Measurements from ENCODE around the gene ZMIZ1.
A peak's percentile ranks its signal among the peaks of the same experiment; 100 is the strongest.

Gene ZMIZ1

DNA sequence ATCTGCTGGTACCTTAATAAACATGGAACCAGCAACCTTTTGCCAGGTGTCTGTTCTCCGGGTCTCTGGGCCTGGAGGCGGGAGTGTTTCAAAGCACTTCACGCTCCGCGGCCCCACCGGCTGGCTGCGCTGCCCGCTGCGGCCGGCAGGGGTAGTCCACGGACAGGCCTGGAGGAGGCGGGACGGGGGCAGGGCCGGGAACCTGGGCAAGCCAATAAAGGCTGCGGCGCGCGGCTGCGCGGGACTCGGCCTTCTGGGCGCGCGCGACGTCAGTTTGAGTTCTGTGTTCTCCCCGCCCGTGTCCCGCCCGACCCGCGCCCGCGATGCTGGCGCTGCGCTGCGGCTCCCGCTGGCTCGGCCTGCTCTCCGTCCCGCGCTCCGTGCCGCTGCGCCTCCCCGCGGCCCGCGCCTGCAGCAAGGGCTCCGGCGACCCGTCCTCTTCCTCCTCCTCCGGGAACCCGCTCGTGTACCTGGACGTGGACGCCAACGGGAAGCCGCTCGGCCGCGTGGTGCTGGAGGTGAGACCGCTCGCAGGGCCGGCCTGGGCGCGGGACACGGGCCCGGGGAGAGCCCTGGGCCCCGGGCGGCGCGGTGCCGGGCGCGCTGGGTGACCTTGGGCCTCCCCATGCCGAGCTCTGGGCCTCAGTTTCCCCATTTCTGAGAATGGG lies 278.6 kb downstream of the ZMIZ1 start, which contains the start of gene PPIF:
PPIF (plus strand) TSS at position 244 of the 668 bp plus-strand sequence; CDS start at position 324, 80 bp downstream.
- H3K4me3 ChIP-seq (ENCODE audit: low read depth, low read length): peak within 1 kb of the TSS; percentile 53

DNA sequence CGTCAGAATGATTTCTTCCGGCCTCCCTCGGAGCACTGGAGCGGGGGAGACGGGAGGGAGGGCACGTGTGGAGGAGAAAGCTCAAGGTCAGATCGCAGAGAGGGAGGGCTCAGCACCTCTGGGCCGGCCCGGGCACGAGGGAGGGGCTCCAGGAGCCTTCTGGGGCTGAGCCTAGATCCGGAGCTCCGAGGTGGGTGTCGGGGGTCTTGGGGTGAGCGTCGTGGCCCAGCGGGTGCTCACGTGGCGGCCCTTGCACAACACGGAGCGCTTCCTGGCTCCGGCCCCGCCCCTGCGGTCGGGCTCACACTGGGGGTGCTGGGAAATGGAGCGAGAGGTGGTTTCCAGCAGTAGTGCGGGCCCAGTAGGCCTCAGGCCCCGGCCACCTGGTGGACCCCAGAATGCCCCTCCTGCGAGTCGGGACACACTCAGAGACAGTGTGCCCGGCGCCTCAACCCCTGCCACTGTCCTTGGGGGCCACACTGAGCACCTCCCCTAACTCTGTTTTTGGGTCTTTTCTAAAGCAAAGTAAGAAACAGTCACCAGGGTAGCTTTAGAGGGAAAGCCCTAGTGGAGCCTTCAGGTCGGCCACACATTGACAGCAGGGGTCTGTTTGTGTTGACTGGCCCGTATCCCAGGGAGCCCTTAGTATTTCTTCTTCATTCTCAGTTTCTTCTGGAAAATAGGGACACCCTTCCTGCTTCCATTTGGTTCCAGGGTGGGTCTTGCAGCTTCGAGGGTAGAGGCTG lies 279.3 kb downstream of the ZMIZ1 start:
- H3K4me3 ChIP-seq (ENCODE audit: low read depth, low read length): peak overlapping the region; percentile 53

DNA sequence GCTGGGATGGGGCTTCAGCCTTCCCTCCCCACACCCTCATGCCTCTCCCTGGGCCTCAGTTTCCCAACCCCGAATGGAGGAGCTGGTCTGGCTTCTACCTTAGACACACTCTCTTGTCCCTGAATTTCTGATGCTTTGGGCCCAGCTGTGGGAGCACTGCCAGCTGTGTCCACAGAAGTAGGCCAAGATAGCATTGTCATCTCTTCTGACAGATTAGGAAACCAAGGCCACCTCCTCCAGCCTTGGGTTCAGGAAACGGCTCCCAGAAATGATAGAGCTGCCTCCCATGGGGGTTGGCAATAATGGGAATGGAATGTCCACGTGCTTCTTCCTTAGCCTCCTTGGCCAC lies 279.8 kb downstream of the ZMIZ1 start:
- peak overlapping the region; percentile 53 for H3K4me3 ChIP-seq (ENCODE audit: low read depth, low read length)

DNA sequence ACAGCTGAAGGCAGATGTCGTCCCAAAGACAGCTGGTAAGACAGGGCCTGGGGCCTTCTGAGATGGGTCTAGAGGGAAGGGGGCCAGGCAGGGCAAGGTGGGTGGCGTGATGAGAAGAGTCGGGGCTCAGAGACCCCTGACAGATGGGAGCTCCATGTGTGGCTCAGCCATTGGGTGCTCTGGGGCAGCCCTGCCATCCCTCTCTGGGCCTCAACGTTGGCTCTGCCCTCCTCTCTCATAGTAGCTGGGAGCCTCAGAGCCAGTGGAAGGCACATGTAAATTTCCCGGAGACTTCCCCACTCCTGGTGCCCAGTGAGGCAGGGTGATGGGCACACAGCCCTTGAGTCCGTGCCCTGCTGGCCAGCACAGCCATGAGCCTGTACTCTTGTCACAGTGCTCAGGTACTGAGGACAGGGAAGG lies 280.3 kb downstream of the ZMIZ1 start:
- H3K4me3 ChIP-seq (ENCODE audit: low read depth, low read length): no peak overlapping the region

DNA sequence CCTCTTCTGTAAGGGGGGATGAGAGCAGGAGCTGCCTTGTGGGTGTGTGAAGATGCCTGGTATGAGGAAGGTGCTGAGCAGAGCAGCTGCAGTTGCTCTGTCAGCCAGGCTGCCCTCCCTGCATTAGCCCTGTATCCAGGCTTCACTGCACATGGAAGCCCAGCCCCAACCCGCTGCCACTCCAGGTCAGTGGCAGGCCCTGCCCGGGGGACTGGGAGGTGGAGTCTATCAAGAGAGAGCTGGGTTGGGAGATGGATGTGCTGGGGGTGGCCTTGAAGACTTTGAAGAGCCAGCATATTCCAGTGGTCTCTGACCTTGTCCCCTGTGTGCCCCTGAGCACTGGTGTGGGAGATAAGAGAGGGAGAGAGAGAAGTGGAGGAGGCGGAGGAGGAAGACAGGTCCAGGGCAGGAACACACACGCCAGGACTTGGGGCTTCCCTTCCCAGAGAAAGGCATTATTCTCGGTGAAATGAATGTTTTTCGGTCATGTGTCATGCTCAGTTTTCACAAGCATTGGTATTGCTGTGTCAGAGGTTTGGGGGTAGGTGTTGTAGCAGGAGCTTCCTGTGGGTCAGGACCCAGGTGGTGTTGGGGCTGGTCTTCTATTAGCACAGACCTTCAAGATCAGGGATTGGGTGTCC lies 281.1 kb downstream of the ZMIZ1 start:
- no peak overlapping the region for H3K4me3 ChIP-seq (ENCODE audit: low read depth, low read length)

DNA sequence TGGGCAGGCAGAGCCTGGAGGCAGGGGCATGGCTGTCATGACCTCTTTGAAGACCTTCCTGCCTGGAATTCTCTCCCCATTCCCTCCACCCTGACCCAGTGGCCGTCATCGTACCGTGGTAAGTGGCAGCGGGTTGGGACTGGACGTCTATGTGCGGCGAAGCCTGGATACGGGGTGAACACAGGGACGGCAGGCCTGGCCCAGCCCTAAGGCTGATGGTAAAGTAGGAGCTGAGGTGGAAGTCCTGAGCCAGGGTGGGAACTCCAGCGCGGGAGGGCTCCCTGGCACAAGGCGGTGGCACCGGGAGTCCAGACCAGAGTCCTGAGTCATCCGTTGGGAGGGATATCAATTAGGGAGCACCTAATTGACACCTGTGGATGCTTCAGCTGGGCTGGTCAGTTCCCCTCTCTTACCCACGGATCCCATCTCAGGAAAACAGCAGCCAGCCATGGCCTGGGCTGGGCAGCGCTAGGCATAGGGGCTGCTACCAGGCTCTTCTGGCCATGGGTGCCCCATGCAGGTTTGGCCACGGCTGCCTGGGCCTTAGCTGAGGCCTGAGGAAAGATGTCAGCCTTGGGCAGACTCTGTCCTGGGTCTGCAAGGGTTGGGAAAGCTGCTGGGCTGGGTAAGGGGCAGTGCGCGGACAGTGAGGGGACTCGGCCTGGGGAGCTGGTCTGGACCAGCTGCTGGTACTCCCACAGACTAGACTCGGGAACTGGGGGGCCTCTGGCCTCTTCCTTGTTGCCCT lies 281.8 kb downstream of the ZMIZ1 start:
- no peak overlapping the region for H3K4me3 ChIP-seq (ENCODE audit: low read depth, low read length)

DNA sequence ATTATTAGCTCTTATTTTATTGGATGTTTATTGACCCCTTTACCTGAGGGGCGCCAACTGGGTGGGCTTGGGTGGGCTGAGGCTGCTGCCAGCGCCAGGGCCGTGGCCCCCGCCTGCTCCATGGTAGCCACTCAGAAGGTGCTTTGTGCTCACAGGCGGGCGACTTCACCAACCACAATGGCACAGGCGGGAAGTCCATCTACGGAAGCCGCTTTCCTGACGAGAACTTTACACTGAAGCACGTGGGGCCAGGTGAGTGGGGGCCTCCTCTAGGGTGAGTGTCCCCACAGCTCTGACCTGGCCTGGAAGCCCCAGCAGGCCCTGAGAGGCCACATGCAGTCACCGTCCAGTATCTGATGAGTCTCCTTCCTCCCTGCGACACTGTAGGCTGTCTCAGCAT lies 282.6 kb downstream of the ZMIZ1 start:
- no peak overlapping the region for H3K4me3 ChIP-seq (ENCODE audit: low read depth, low read length)

DNA sequence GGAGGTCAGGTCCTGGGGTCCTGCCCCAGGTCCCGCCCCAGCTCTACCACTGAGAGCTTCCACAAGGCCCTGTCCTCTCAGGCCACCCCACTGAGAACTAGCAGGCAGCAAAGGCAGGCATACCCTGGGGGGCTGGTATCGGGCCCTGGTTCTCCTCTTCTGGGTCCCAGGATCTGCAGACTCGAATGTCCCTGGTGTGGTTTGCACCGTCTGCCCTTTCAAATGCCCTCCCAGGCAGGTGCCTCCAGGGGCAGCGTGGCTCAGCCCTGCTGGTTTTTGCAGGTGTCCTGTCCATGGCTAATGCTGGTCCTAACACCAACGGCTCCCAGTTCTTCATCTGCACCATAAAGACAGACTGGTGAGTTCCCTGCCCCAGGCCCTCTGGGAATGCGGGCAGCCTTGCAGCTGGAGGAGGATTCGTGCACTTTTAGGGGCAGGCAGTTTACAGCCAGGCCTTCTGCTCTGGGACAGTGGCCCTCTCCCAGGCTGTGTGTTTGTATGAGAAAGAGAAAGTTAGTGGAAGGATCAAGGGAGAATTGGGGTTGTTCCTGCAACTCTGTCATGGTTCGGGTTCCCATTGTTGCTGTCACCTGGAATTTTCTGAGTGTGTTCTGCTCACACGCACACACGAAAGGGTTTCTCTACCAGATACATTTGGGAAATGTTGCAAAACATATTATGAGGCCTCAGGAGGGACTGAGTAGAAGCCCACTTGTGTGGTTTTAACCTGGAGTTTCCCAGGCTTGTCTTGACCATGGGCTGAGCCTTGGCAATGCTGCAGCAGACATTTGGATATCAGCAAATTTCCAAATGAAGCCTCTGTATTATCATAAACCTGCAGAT lies 283.5 kb downstream of the ZMIZ1 start:
- H3K4me3 ChIP-seq (ENCODE audit: low read depth, low read length): no peak overlapping the region

DNA sequence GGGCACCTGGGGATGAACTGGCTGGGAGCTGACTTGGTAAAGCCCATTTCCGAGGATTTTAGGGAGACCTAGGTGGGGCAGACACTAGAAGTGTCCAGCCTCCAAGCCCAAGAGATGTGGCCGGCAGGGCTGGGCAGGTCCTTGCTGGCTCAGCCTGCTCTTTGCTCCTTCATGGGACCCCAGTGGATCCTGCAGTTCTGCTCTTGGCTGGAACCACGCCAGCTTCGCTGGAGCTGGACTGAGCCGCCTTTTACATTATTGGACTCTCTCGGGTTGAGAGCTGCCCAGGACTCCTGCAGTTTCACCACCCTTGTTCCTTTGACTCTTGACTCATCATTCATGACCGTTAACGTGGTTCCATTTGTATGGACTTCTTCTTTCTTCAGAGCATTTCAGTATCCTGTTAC lies 284.2 kb downstream of the ZMIZ1 start:
- H3K4me3 ChIP-seq (ENCODE audit: low read depth, low read length): no peak overlapping the region

DNA sequence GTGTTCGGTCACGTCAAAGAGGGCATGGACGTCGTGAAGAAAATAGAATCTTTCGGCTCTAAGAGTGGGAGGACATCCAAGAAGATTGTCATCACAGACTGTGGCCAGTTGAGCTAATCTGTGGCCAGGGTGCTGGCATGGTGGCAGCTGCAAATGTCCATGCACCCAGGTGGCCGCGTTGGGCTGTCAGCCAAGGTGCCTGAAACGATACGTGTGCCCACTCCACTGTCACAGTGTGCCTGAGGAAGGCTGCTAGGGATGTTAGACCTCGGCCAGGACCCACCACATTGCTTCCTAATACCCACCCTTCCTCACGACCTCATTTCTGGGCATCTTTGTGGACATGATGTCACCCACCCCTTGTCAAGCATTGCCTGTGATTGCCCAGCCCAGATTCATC lies 285.0 kb downstream of the ZMIZ1 start:
- H3K4me3 ChIP-seq (ENCODE audit: low read depth, low read length): no peak overlapping the region

DNA sequence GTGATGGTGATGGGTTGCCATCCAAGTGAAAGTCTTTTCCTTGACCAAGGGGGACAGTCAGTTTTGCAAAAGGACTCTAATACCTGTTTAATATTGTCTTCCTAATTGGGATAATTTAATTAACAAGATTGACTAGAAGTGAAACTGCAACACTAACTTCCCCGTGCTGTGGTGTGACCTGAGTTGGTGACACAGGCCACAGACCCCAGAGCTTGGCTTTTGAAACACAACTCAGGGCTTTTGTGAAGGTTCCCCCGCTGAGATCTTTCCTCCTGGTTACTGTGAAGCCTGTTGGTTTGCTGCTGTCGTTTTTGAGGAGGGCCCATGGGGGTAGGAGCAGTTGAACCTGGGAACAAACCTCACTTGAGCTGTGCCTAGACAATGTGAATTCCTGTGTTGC lies 285.4 kb downstream of the ZMIZ1 start:
- no peak overlapping the region for H3K4me3 ChIP-seq (ENCODE audit: low read depth, low read length)

DNA sequence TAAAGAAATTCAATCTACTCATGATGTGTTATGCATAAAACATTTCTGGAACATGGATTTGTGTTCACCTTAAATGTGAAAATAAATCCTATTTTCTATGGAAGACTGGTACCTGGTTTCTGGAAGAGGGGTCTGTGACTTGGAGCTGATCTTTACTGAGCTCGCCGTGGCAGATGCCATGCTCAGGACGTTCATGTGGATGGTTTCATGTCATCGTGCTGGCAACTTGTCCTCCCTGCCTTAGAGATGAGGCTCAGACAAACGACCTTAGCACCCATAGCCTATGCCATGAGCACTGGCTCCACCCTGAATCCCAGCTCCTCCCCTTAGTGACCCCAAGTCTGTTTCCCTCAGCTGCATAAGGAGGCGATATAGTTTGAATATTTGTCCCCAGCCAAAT lies 285.8 kb downstream of the ZMIZ1 start:
- no peak overlapping the region for H3K4me3 ChIP-seq (ENCODE audit: low read depth, low read length)

DNA sequence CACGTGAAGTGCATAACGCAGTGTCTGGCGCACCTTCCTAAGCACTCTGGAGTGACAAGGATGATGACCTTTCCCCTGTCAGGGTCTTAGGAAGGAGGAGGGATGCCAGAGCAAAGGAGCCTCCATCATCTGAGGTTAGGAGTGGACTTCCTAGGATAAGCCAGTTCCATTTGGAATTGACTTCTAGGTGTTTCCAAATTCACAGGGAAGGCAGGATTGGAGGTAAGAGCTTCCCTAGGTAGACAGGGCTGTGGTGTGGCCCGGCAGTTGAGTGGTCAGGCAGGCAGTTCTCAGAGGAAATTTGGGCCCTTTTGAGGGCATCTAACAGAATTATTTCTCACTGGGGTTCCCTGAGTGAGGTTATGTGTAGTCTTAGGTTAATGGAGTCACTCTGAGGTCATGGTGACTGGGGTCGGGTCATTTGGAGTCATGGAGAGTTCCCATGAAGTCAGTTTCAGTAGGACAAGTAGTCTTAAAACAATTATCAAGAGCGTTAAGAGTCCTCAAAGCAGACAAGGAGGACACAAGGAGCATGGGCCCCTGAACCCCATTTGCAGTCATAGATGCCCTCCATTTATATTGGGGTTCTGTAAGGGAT lies 286.8 kb downstream of the ZMIZ1 start:
- H3K4me3 ChIP-seq (ENCODE audit: low read depth, low read length): no peak overlapping the region

DNA sequence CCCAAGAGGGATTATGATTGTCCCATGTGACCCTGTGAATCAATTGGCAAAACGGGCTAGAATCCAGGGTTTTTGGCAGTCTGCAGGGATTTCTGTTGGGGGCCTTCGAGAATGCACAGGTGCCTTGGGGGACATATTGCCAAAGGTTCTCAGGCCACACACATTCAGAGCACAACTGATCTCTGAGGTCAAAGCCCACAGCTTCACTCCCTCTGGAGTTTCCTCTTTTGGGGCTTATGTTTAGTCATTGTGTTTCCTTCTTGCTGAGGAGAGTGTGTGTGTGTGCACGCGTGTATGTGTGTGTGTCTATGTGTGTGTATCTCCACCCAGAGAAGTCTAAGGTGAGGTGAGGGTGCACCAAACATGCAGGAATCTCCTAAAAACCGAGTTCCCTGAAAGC lies 287.3 kb downstream of the ZMIZ1 start:
- H3K4me3 ChIP-seq (ENCODE audit: low read depth, low read length): no peak overlapping the region

DNA sequence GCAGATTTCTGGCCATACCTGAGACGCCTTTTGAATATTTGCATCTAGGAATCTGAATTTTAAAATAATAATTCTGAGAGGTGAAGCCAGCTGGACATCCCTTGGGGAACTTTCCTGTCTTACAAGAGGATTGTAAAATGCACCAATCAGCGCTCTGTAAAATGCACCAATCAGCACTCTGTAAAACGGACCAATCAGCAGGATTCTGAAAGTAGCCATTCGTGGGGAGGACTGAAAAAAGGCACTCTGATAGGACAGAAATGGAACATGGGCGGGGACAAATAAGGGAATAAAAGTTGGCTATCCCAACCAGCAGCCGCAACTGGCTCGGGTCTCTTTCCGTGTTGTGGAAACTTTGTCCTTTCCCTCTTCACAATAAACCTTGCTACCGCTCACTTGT lies 288.4 kb downstream of the ZMIZ1 start:
- no peak overlapping the region for H3K4me3 ChIP-seq (ENCODE audit: low read depth, low read length)

DNA sequence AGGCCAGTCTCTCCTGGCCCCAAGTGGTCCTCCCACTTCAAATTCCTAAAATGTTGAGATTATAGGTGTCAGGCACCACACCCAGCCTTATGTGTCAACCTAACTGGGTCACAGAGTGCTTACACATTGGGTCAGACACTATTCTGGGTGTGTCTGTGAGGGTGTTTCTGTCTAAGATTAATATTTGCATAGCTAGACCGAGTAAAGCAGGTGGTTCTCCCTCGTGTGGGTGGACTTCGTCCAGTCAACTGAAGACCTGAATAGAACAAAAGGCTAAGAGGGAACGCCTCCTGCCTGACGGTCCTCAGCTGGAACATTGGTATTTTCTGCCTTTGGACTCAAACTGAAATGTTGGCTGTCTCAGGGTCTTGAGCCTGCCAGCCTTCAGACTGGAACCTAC lies 290.0 kb downstream of the ZMIZ1 start:
- no peak overlapping the region for H3K4me3 ChIP-seq (ENCODE audit: low read depth, low read length)

DNA sequence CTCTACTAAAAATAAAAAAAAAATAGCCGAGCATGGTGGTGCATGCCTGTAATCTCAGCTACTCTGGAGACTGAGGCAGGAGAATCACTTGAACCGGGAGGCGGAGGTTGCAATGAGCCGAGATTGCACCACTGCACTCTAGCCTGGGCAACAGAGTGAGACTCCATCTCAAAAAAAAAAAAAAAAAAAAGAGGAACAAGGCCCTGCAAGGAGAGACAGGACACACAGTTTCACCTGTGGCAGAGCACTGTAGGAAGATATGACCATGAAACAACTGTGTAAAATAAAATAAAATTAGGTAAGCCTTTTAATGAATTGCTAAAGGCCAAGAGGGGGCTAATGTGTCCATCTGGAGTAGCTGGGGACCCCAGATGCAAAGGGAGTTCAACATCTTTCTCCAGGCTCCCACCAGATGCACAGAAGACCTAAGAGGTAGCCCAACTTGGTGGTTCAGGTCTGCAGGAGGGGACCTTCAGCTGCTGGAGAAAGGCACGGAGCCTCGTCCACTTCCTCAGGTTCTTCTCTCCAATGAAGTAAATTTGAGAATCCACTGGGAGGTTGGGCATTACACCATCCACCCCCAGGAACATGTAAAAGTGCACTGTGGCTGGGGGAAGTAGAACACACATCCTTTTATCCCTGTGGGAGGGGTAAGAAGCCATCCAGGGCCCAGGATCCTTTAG lies 291.2 kb downstream of the ZMIZ1 start:
- no peak overlapping the region for H3K4me3 ChIP-seq (ENCODE audit: low read depth, low read length)

DNA sequence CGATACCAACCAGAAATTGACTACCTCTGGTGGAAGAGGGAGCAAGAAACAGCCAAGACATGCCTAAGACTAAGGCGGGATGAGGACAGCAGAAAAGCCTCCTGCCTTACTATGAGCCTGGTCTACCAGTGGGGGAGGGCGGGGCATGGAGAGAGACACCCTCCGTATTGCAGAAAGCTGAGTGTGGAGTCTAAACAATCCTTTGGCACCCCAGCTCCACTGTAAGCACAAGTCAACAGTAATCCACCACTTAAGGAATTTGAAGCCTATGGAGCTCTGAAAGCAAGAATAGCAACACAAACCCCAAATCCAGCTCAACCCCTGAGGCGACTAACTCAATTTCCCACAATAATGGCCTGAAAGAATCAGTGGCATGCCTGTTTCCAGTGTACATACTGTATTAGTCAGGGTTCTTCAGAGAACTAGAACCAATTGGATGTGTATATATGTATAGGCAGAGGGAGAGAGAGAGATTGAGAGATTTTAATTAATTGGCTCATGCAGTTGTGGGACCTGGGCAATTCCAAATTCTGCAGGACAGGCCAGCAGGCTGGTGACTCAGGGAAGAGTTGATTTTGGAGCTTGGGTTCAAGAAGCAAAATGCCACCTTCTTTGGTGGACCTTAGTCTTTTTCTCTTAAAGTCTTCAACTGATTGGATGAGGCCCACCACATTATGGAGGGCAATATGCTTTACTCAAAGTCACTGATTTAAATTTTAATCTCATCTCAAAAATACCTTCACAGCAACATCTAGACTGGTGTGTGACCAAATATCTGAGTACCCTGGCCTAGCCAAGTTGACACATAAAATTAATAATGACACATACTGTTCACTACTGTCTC lies 292.0 kb downstream of the ZMIZ1 start:
- no peak overlapping the region for H3K4me3 ChIP-seq (ENCODE audit: low read depth, low read length)
